ENCODE results near the gene ZDHHC18.
A peak's percentile ranks its signal among the peaks of the same experiment; 100 is the strongest.

Gene ZDHHC18

GRCh38 chr1:26788836-26789611 is 37.5 kb upstream of the ZDHHC18 start (continued):
- no peak for TF ChIP-seq ELK4 (IDR thresholded peaks at IDR 0.05; ENCODE audit: borderline replicate concordance, low read depth, low read length)
- TF ChIP-seq ZNF549 (tag by site-specific recombination; IDR thresholded peaks at IDR 0.05): no peak
- no peak for TF ChIP-seq ZNF544 (tag by site-specific recombination; IDR thresholded peaks at IDR 0.05)
- no peak for TF ChIP-seq ZNF157 (tag by site-specific recombination; IDR thresholded peaks at IDR 0.05)
- no peak for TF ChIP-seq ZSCAN23 (tag by site-specific recombination; IDR thresholded peaks at IDR 0.05)
- 0 out of 2 replicates have a peak, but pooled peaks have one; percentile 28 for TF ChIP-seq ZNF501 (tag by site-specific recombination; IDR thresholded peaks at IDR 0.05)
- TF ChIP-seq, protein P1, sequence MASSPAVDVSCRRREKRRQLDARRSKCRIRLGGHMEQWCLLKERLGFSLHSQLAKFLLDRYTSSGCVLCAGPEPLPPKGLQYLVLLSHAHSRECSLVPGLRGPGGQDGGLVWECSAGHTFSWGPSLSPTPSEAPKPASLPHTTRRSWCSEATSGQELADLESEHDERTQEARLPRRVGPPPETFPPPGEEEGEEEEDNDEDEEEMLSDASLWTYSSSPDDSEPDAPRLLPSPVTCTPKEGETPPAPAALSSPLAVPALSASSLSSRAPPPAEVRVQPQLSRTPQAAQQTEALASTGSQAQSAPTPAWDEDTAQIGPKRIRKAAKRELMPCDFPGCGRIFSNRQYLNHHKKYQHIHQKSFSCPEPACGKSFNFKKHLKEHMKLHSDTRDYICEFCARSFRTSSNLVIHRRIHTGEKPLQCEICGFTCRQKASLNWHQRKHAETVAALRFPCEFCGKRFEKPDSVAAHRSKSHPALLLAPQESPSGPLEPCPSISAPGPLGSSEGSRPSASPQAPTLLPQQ (tag by site-specific recombination; IDR thresholded peaks at IDR 0.05): no peak
- no peak; the same call in 1 of the 2 replicates for TF ChIP-seq ZNF335 (tag by site-specific recombination; conservative IDR thresholded peaks at IDR 0.05)
- TF ChIP-seq ZNF391 (tag by site-specific recombination; IDR thresholded peaks at IDR 0.05; ENCODE audit: borderline replicate concordance, low read depth): no peak
- no peak for TF ChIP-seq YY2 (tag by site-specific recombination; IDR thresholded peaks at IDR 0.05)
- no peak for TF ChIP-seq ZNF580 (tag by site-specific recombination; IDR thresholded peaks at IDR 0.05)
- peak; percentile 96 for TF ChIP-seq ZNF654 (tag by site-specific recombination; IDR thresholded peaks at IDR 0.05; ENCODE audit: low read depth)
- TF ChIP-seq, protein P2, sequence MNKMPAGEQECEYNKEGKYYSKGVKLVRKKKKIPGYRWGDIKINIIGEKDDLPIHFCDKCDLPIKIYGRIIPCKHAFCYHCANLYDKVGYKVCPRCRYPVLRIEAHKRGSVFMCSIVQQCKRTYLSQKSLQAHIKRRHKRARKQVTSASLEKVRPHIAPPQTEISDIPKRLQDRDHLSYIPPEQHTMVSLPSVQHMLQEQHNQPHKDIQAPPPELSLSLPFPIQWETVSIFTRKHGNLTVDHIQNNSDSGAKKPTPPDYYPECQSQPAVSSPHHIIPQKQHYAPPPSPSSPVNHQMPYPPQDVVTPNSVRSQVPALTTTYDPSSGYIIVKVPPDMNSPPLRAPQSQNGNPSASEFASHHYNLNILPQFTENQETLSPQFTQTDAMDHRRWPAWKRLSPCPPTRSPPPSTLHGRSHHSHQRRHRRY (tag by site-specific recombination; IDR thresholded peaks at IDR 0.05): no peak
- no peak for TF ChIP-seq HOXA7 (CRISPR knock-in tag; IDR thresholded peaks at IDR 0.05; ENCODE audit: borderline replicate concordance)
- TF ChIP-seq ZNF510 (tag by site-specific recombination; IDR thresholded peaks at IDR 0.05; ENCODE audit: insufficient replicate concordance): no peak
- no peak for TF ChIP-seq ZNF239 (tag by site-specific recombination; IDR thresholded peaks at IDR 0.05)
- no peak for TF ChIP-seq PRDM10 (tag by site-specific recombination; IDR thresholded peaks at IDR 0.05)
- no peak for TF ChIP-seq ZNF701 (tag by site-specific recombination; IDR thresholded peaks at IDR 0.05)
- peak; percentile 15; the same call in 1 of the 2 replicates for TF ChIP-seq ZFHX2 (tag by site-specific recombination; conservative IDR thresholded peaks at IDR 0.05)
- no peak for TF ChIP-seq ZNF423 (tag by site-specific recombination; IDR thresholded peaks at IDR 0.05)
- TF ChIP-seq ZNF416 (tag by site-specific recombination; IDR thresholded peaks at IDR 0.05): no peak
- TF ChIP-seq GLIS1 (tag by site-specific recombination; IDR thresholded peaks at IDR 0.05): no peak
- no peak for TF ChIP-seq ZNF404 (tag by site-specific recombination; IDR thresholded peaks at IDR 0.05)
- TF ChIP-seq, protein P3, sequence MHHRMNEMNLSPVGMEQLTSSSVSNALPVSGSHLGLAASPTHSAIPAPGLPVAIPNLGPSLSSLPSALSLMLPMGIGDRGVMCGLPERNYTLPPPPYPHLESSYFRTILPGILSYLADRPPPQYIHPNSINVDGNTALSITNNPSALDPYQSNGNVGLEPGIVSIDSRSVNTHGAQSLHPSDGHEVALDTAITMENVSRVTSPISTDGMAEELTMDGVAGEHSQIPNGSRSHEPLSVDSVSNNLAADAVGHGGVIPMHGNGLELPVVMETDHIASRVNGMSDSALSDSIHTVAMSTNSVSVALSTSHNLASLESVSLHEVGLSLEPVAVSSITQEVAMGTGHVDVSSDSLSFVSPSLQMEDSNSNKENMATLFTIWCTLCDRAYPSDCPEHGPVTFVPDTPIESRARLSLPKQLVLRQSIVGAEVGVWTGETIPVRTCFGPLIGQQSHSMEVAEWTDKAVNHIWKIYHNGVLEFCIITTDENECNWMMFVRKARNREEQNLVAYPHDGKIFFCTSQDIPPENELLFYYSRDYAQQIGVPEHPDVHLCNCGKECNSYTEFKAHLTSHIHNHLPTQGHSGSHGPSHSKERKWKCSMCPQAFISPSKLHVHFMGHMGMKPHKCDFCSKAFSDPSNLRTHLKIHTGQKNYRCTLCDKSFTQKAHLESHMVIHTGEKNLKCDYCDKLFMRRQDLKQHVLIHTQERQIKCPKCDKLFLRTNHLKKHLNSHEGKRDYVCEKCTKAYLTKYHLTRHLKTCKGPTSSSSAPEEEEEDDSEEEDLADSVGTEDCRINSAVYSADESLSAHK (tag by site-specific recombination; IDR thresholded peaks at IDR 0.05): peak; percentile 54; the same call in 1 of the 2 replicates
- no peak for TF ChIP-seq ZNF558 (tag by site-specific recombination; IDR thresholded peaks at IDR 0.05)
- no peak for TF ChIP-seq ZNF23 (tag by site-specific recombination; IDR thresholded peaks at IDR 0.05; ENCODE audit: borderline replicate concordance)
- TF ChIP-seq ZNF354C (tag by site-specific recombination; IDR thresholded peaks at IDR 0.05; ENCODE audit: borderline replicate concordance, low read depth): no peak
- TF ChIP-seq MZF1 (tag by site-specific recombination; IDR thresholded peaks at IDR 0.05; ENCODE audit: borderline replicate concordance): no peak; the same call in 1 of the 2 replicates
- TF ChIP-seq ZNF248 (tag by site-specific recombination; IDR thresholded peaks at IDR 0.05): no peak

Measured in HEK293 (cell line).